ENCODE results near the gene PTGFRN. TPM values are rescaled to one million over a fixed set of nuclear protein-coding genes. Genes with fewer than 3 reads are reported as not detected.
"Not testable (repeated sequence)": the region's sequence is repeated elsewhere in the genome, so short reads cannot be mapped to it uniquely, and the experiment has no call there.

PTGFRN gene
- total and polyA plus RNA-seq, 2 donors = 19.7 to 26.0 TPM

- Histone ChIP-seq H3K36me3 (ENCODE audit: control insufficient read depth in 2 of 2, insufficient read depth in 2 of 2, low read length in 1 of 2) (no peaks in the 10 kb centered on the region), H3K4me1 (ENCODE audit: control insufficient read depth in 2 of 2, insufficient read depth in 2 of 2, low read length in 2 of 2) (peaks cover 10 to 11% of the 10 kb centered on the region in 2 donors), H3K4me3 (ENCODE audit: low read length in 2 of 2) (no peak overlapping the region), H3K27ac (ENCODE audit: low read depth in 1 of 2, low read length in 1 of 2) (no peak overlapping the region), H3K27me3 (ENCODE audit: control insufficient read depth in 2 of 2, insufficient read depth in 1 of 2, low read length in 1 of 2) (no peaks in the 10 kb centered on the region), H3K9me3 (ENCODE audit: control insufficient read depth in 2 of 2, insufficient read depth in 1 of 2, low read length in 1 of 2) (peaks cover 0 to 3% of the 10 kb centered on the region in 2 donors)
- 87% methylated on average over 4 of the region's 4 CpGs for WGBS
- no peak for DNase-seq (ENCODE audit: low read depth in 6 of 9, low spot score in 9 of 9)
These were observed 38.0 kb upstream of the PTGFRN start for GRCh38 chr1:116871779-116872146.

DNA sequence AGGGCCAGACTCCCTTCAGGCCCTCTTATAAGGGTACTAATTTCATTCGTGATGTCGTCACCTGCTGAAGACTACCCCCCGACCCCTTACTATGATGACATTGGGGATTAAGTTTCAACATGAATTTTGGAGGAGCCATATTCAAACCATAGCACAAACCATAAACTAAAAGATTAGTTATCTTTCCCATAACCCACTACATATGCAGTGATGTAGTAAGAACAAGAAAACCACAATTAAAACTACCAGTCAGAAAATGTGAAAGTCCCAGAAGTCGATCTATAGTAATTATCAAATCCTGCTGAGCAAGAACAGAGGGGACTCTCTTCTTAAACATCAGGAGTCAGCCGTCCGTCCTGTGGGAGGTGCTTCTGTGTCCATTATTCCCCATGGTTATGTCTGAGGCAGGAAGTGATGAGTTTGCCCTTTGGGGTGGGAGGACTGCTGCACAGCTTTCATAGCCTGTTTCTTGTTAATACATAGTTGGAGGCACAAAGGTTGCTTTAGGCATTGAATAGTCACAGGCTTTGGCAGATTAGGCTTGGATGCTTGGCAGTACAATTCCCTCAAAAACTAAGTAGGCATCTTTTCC is 35.9 kb upstream of the PTGFRN start:
- H3K4me1 ChIP-seq (ENCODE audit: control insufficient read depth in 2 of 2, insufficient read depth in 2 of 2, low read length in 2 of 2) = peaks cover 22 to 25% of the 10 kb centered on the region in 2 donors
- H3K27ac ChIP-seq (ENCODE audit: low read depth in 1 of 2, low read length in 1 of 2) = no peak overlapping the region
- H3K9me3 ChIP-seq (ENCODE audit: control insufficient read depth in 2 of 2, insufficient read depth in 1 of 2, low read length in 1 of 2) = no peaks in the 10 kb centered on the region
- DNase-seq (ENCODE audit: low read depth in 6 of 9, low spot score in 9 of 9) = no peak
- no peak overlapping the region for H3K4me3 ChIP-seq (ENCODE audit: low read length in 2 of 2)
- H3K27me3 ChIP-seq (ENCODE audit: control insufficient read depth in 2 of 2, insufficient read depth in 1 of 2, low read length in 1 of 2) = no peaks in the 10 kb centered on the region
- H3K36me3 ChIP-seq (ENCODE audit: control insufficient read depth in 2 of 2, insufficient read depth in 2 of 2, low read length in 1 of 2) = no peaks in the 10 kb centered on the region
- WGBS = 88% methylated on average over 6 of the region's 6 CpGs

DNA sequence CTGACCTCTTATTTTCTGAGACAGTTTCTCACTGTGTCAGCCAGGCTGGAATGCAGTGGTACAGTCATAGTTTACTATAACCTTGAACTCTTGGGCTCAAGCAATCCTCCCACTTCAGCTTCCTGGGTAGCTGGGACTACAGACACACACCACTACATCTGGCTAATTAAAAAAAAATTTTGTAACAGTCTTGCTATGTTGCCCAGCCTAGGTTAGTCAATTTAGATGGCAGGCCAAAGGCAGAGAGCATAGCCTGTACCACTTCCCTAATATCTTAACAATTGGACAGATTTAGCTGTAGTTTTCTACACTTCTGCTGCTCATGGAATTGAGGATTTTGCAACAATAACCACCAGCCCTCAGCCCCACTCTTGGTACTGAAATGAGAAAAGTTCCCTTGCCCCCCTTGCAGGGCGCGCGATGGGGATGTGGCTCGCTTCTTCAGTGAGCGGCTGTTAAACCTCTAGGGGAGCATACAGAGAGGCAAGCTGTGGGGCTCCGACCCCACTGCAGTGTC is 34.9 kb upstream of the PTGFRN start:
- H3K9me3 ChIP-seq (ENCODE audit: control insufficient read depth in 2 of 2, insufficient read depth in 1 of 2, low read length in 1 of 2) = no peaks in the 10 kb centered on the region
- H3K4me1 ChIP-seq (ENCODE audit: control insufficient read depth in 2 of 2, insufficient read depth in 2 of 2, low read length in 2 of 2) = peaks cover 32 to 34% of the 10 kb centered on the region in 2 donors
- H3K36me3 ChIP-seq (ENCODE audit: control insufficient read depth in 2 of 2, insufficient read depth in 2 of 2, low read length in 1 of 2) = no peaks in the 10 kb centered on the region
- H3K4me3 ChIP-seq (ENCODE audit: low read length in 2 of 2) = no peak overlapping the region
- no peaks in the 10 kb centered on the region for H3K27me3 ChIP-seq (ENCODE audit: control insufficient read depth in 2 of 2, insufficient read depth in 1 of 2, low read length in 1 of 2)
- peak in 1 of 9 donors; percentile 30 for DNase-seq (ENCODE audit: low read depth in 6 of 9, low spot score in 9 of 9)
- WGBS = 98% methylated on average over 6 of the region's 6 CpGs
- H3K27ac ChIP-seq (ENCODE audit: low read depth in 1 of 2, low read length in 1 of 2) = peak overlapping the region in 1 of 2 donors; percentile 3

GRCh38 chr1:116875391-116875790 is 34.3 kb upstream of the PTGFRN start:
- Histone ChIP-seq H3K4me1 (ENCODE audit: control insufficient read depth in 2 of 2, insufficient read depth in 2 of 2, low read length in 2 of 2) (peaks cover 32 to 34% of the 10 kb centered on the region in 2 donors), H3K9me3 (ENCODE audit: control insufficient read depth in 2 of 2, insufficient read depth in 1 of 2, low read length in 1 of 2) (no peaks in the 10 kb centered on the region), H3K27ac (ENCODE audit: low read depth in 1 of 2, low read length in 1 of 2) (peak overlapping the region in 1 of 2 donors; percentile 3), H3K36me3 (ENCODE audit: control insufficient read depth in 2 of 2, insufficient read depth in 2 of 2, low read length in 1 of 2) (no peaks in the 10 kb centered on the region), H3K27me3 (ENCODE audit: control insufficient read depth in 2 of 2, insufficient read depth in 1 of 2, low read length in 1 of 2) (no peaks in the 10 kb centered on the region), H3K4me3 (ENCODE audit: low read length in 2 of 2) (no peak overlapping the region)
- DNase-seq (ENCODE audit: low read depth in 6 of 9, low spot score in 9 of 9) = no peak
- 96% methylated on average over 14 of the region's 14 CpGs for WGBS

- WGBS = 97% methylated on average over 6 of the region's 6 CpGs
- H3K27me3 ChIP-seq (ENCODE audit: control insufficient read depth in 2 of 2, insufficient read depth in 1 of 2, low read length in 1 of 2) = not testable (repeated sequence)
These were observed 33.8 kb upstream of the PTGFRN start for GRCh38 chr1:116875946-116876345.

DNA sequence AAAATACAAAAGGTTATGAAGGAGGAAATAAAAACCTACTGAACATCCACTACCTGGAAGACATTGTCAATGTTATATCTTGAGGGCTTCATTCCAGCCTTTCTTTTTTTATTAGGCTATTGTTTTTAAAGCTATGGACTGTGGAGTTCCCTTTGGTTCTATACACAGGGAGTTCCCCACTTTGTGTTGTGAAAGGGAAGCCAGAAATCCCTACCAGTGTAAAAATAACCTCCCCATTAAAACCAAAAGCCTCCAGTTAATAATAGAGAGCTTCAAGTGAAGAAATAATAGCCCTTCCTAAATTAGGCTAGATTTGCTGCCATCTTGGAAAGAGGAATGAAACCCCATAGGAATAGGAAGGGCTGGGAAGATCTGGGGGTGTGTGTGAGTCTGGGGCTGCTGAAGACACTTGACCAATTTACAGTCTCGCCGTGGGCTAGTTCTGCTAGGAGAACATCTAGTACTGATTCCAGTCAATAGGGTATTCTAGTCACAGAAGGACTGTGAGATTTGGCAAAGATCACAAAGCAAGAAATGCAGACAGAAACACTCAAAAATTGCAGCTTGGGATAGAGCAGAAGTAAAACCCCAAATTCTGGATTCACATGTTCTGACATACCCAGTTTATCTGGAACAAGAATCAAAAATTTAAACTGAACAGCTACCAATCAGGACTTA is 32.4 kb upstream of the PTGFRN start:
- Histone ChIP-seq H3K9me3 (ENCODE audit: control insufficient read depth in 2 of 2, insufficient read depth in 1 of 2, low read length in 1 of 2) (no peaks in the 10 kb centered on the region), H3K4me3 (ENCODE audit: low read length in 2 of 2) (peak overlapping the region in 1 of 2 donors; percentile 42), H3K27ac (ENCODE audit: low read depth in 1 of 2, low read length in 1 of 2) (peak overlapping the region; percentile 74 to 80), H3K27me3 (ENCODE audit: control insufficient read depth in 2 of 2, insufficient read depth in 1 of 2, low read length in 1 of 2) (no peaks in the 10 kb centered on the region), H3K4me1 (ENCODE audit: control insufficient read depth in 2 of 2, insufficient read depth in 2 of 2, low read length in 2 of 2) (peaks cover 32 to 34% of the 10 kb centered on the region in 2 donors), H3K36me3 (ENCODE audit: control insufficient read depth in 2 of 2, insufficient read depth in 2 of 2, low read length in 1 of 2) (no peaks in the 10 kb centered on the region)
- DNase-seq (ENCODE audit: low read depth in 6 of 9, low spot score in 9 of 9) = peak in 1 of 9 donors; percentile 39
- WGBS = 94% methylated on average over 2 of the region's 2 CpGs

More at GRCh38 chr1:116875946-116876345, 33.8 kb upstream of the PTGFRN start:
- peaks cover 32 to 34% of the 10 kb centered on the region in 2 donors for H3K4me1 ChIP-seq (ENCODE audit: control insufficient read depth in 2 of 2, insufficient read depth in 2 of 2, low read length in 2 of 2)
- DNase-seq (ENCODE audit: low read depth in 6 of 9, low spot score in 9 of 9); H3K9me3 ChIP-seq (ENCODE audit: control insufficient read depth in 2 of 2, insufficient read depth in 1 of 2, low read length in 1 of 2); H3K36me3 ChIP-seq (ENCODE audit: control insufficient read depth in 2 of 2, insufficient read depth in 2 of 2, low read length in 1 of 2); H3K27ac ChIP-seq (ENCODE audit: low read depth in 1 of 2, low read length in 1 of 2); H3K4me3 ChIP-seq (ENCODE audit: low read length in 2 of 2): not testable (repeated sequence)

DNA sequence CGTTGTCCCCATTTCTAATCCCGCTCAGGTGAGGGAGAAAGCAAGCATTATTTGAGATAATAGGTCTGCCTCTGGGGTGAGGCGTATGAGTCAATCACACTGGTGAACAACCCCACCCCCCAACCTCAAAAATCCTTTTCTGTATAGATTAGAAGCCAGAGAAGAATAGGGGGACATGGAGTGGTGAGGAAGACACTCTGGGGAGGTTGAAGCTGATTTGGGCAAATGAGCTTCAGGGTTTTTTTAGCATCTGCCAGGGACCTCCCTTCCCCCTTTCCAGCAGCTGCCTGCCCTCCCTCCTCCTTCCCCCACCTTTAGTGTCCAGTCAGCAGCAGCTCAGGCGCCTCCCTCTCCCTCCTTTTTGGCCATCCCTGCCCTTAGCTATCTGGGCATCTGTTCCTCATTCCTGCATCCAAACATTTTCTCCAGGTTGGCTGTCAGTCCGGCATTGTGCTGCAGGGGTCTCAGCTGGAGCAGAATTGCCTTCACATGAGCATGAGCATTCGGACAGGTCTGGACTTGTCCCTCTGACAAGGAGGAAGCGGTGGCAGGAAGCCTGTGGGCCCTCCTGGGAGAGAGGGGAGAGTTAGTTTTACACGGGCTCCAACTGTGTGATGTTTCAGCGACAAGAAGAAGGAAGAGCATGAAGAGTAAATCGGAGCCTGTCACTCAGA is 30.8 kb upstream of the PTGFRN start:
- DNase-seq (ENCODE audit: low read depth in 6 of 9, low spot score in 9 of 9) = peak in 3 of 9 donors; percentile 16 to 50 (median 26)
- 20% methylated on average over 10 of the region's 10 CpGs for WGBS

DNA sequence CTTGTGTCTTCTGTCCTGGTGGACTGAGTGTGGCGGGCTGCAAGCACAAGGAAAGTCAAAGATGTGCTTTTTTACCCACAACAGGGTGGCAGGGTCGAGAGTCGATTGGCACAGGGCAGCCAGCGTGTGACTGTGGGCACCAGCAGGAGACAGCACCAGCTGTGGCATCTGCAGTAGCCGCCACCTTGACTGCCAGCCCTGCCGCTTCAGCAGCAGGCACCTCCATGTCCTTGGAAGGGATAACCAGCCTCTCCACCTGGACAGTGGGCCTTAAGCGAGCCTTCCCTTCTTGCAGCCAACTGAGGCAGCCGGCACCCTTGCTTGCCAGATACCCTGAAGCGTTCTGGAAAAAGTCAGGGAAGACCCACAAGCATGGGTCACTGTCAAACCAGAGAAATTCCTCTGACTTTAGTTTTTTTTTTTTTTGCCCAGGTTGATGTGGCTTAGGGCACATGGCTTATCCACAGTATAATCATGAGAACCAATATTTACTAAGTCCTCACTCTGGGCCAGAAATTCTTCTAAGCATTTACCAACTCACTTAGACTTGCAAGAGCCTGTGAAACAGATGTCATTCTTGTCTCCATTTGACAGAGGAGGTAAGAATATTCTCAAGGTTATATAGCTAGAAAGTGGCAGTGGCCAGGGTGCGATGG is 30.1 kb upstream of the PTGFRN start:
- H3K27ac ChIP-seq (ENCODE audit: low read depth in 1 of 2, low read length in 1 of 2) = peak overlapping the region in 1 of 2 donors; percentile 48
- 73% methylated on average over 10 of the region's 10 CpGs for WGBS
- H3K27me3 ChIP-seq (ENCODE audit: control insufficient read depth in 2 of 2, insufficient read depth in 1 of 2, low read length in 1 of 2) = no peaks in the 10 kb centered on the region
- H3K9me3 ChIP-seq (ENCODE audit: control insufficient read depth in 2 of 2, insufficient read depth in 1 of 2, low read length in 1 of 2) = no peaks in the 10 kb centered on the region
- DNase-seq (ENCODE audit: low read depth in 6 of 9, low spot score in 9 of 9) = peak in 1 of 9 donors; percentile 12
- no peaks in the 10 kb centered on the region for H3K36me3 ChIP-seq (ENCODE audit: control insufficient read depth in 2 of 2, insufficient read depth in 2 of 2, low read length in 1 of 2)
- H3K4me1 ChIP-seq (ENCODE audit: control insufficient read depth in 2 of 2, insufficient read depth in 2 of 2, low read length in 2 of 2) = peaks cover 30 to 32% of the 10 kb centered on the region in 2 donors
- no peak overlapping the region for H3K4me3 ChIP-seq (ENCODE audit: low read length in 2 of 2)

More for the DNA sequence above, 30.8 kb upstream of the PTGFRN start:
- Histone ChIP-seq H3K27ac (ENCODE audit: low read depth in 1 of 2, low read length in 1 of 2) (peak overlapping the region; percentile 74 to 90), H3K4me1 (ENCODE audit: control insufficient read depth in 2 of 2, insufficient read depth in 2 of 2, low read length in 2 of 2) (peaks cover 32% of the 10 kb centered on the region in 2 donors), H3K4me3 (ENCODE audit: low read length in 2 of 2) (peak overlapping the region in 1 of 2 donors; percentile 42), H3K36me3 (ENCODE audit: control insufficient read depth in 2 of 2, insufficient read depth in 2 of 2, low read length in 1 of 2) (no peaks in the 10 kb centered on the region), H3K27me3 (ENCODE audit: control insufficient read depth in 2 of 2, insufficient read depth in 1 of 2, low read length in 1 of 2) (no peaks in the 10 kb centered on the region), H3K9me3 (ENCODE audit: control insufficient read depth in 2 of 2, insufficient read depth in 1 of 2, low read length in 1 of 2) (no peaks in the 10 kb centered on the region)

All from thymus (tissue), 11 donors.